ENCODE results near the gene PPFIBP1. TPM values are rescaled to one million over a fixed set of nuclear protein-coding genes. Genes with fewer than 3 reads are reported as not detected.

Gene PPFIBP1
- total and polyA plus RNA-seq, 9 donors: 61.3 to 216 (median 155) TPM

DNA sequence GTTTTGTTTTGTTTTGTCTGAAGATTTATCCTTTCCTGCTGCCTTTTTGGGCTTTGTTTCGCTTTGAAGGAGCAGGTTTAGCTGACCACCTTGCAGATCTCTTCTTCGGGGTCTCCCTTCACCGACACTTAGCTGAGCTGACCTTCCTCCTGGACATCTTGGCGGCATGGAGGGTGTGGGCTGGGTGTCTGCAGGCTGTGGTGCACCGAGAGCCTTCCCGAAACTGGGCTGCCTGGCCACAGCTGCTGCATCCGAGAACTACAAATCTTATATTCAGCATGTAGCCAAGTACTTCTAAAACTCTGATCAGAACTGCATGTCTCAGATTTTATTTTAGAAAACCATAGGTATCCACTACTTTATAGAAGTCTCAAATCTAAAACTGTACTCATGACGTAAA, 84.9 kb downstream of the PPFIBP1 start:
- H3K4me3 ChIP-seq: peak overlapping the region; percentile 19
- no peaks in the 10 kb centered on the region for H3K36me3 ChIP-seq
- 11 to 18% (median 12%) methylated on average over 8 of the region's 8 CpGs for WGBS, 3 donors
- intact Hi-C loops (cut with DNase I): no loop called here
- no peaks in the 10 kb centered on the region for H3K27me3 ChIP-seq
- TF ChIP-seq, protein P1, sequence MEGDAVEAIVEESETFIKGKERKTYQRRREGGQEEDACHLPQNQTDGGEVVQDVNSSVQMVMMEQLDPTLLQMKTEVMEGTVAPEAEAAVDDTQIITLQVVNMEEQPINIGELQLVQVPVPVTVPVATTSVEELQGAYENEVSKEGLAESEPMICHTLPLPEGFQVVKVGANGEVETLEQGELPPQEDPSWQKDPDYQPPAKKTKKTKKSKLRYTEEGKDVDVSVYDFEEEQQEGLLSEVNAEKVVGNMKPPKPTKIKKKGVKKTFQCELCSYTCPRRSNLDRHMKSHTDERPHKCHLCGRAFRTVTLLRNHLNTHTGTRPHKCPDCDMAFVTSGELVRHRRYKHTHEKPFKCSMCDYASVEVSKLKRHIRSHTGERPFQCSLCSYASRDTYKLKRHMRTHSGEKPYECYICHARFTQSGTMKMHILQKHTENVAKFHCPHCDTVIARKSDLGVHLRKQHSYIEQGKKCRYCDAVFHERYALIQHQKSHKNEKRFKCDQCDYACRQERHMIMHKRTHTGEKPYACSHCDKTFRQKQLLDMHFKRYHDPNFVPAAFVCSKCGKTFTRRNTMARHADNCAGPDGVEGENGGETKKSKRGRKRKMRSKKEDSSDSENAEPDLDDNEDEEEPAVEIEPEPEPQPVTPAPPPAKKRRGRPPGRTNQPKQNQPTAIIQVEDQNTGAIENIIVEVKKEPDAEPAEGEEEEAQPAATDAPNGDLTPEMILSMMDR (IDR thresholded peaks at IDR 0.05): no peak
- no peak for TF ChIP-seq EP300 (IDR thresholded peaks at IDR 0.05)
- no peak for TF ChIP-seq POLR2A (IDR thresholded peaks at IDR 0.05)
- H3K27ac ChIP-seq: peak overlapping the region in 1 of 2 donors; percentile 29
- DNase-seq: no peak
- H3K9me3 ChIP-seq: no peaks in the 10 kb centered on the region
- H3K4me1 ChIP-seq (ENCODE audit: insufficient read depth): peaks cover 13% of the 10 kb centered on the region

DNA sequence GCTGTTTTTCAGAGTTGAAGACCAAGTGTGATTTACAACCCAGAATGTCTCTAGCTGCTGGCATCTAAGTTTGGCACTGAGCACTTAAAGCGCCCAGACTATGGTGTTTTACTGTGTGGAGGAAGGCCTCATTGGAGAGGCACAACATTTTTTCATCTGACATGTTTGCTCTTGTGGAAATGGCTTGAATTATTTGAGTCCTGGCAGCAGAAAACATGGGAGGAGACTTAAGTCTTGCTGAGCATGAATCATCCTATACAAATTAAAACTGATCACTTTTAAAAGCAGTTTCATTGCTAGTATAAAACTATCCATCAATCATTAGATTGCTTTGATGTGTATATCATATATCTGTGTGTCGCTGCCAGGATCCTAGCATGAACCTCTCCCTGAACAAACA, 86.4 kb downstream of the PPFIBP1 start:
- no peak overlapping the region for H3K4me3 ChIP-seq
- H3K36me3 ChIP-seq: no peaks in the 10 kb centered on the region
- DNase-seq: no peak
- WGBS, 3 donors: 61 to 84% (median 80%) methylated on average over 2 of the region's 2 CpGs
- no peaks in the 10 kb centered on the region for H3K9me3 ChIP-seq
- TF ChIP-seq, protein P1 (IDR thresholded peaks at IDR 0.05): no peak
- TF ChIP-seq POLR2A (IDR thresholded peaks at IDR 0.05) (no peak), EP300 (IDR thresholded peaks at IDR 0.05) (no peak)
- intact Hi-C loops (cut with DNase I): no loop called here
- no peak overlapping the region for H3K27ac ChIP-seq
- peaks cover 16% of the 10 kb centered on the region for H3K4me1 ChIP-seq (ENCODE audit: insufficient read depth)
- no peaks in the 10 kb centered on the region for H3K27me3 ChIP-seq

DNA sequence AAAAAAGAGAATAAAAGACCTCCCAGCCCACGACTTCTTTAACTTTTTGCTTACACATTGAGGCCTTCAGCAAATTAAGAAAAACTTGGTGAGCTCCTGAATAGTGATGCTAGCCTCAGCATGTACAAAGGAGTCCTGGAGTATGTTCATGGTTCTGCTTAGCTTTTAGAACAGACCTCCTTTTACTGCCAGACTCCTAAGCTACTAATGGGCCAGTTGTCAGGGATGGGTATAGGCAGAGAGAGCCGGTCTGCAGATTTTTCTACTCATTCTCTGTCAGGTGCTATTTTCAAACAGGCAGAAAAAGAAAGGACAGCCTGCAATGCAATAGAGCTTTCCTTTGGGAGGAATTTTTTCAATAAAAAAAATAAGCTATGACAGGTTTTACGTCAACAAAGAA, 90.4 kb downstream of the PPFIBP1 start:
- DNase-seq: no peak
- Histone ChIP-seq H3K4me3 (no peak overlapping the region), H3K4me1 (ENCODE audit: insufficient read depth) (peaks cover 16% of the 10 kb centered on the region), H3K36me3 (no peaks in the 10 kb centered on the region), H3K9me3 (no peaks in the 10 kb centered on the region), H3K27me3 (no peaks in the 10 kb centered on the region), H3K27ac (no peak overlapping the region)
- intact Hi-C loops (cut with DNase I): no loop called here
- 83 to 91% (median 87%) methylated on average over 3 of the region's 3 CpGs for WGBS, 3 donors
- TF ChIP-seq, protein P1 (IDR thresholded peaks at IDR 0.05): no peak
- TF ChIP-seq POLR2A (IDR thresholded peaks at IDR 0.05) (no peak), EP300 (IDR thresholded peaks at IDR 0.05) (no peak)

DNA sequence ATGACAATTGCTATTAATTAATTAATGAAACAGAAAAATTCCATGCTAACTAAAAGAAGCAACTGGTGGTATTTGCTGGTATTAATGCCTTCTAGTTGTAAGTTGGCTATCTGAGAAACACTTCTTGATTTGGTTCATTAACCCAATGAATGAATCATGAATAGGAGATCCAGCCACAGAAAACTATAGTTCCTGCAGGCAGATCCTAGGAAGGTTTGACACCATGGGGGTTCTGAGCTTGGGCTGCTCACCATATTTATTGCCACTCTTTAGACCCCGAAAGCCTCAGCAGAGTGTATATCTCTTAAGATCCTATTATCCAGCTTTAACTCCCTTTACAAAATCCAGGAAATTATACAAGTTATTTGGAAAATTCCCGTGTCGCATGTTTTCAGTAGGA, 90.9 kb downstream of the PPFIBP1 start:
- no peak for DNase-seq
- H3K4me3 ChIP-seq: no peak overlapping the region
- intact Hi-C loops (cut with DNase I): no loop called here
- no peak overlapping the region for H3K27ac ChIP-seq
- no peaks in the 10 kb centered on the region for H3K36me3 ChIP-seq
- WGBS, 3 donors: 79 to 84% (median 84%) methylated on average over 3 of the region's 3 CpGs
- peaks cover 13% of the 10 kb centered on the region for H3K4me1 ChIP-seq (ENCODE audit: insufficient read depth)
- no peaks in the 10 kb centered on the region for H3K27me3 ChIP-seq
- H3K9me3 ChIP-seq: no peaks in the 10 kb centered on the region
- no peak for TF ChIP-seq POLR2A (IDR thresholded peaks at IDR 0.05)

DNA sequence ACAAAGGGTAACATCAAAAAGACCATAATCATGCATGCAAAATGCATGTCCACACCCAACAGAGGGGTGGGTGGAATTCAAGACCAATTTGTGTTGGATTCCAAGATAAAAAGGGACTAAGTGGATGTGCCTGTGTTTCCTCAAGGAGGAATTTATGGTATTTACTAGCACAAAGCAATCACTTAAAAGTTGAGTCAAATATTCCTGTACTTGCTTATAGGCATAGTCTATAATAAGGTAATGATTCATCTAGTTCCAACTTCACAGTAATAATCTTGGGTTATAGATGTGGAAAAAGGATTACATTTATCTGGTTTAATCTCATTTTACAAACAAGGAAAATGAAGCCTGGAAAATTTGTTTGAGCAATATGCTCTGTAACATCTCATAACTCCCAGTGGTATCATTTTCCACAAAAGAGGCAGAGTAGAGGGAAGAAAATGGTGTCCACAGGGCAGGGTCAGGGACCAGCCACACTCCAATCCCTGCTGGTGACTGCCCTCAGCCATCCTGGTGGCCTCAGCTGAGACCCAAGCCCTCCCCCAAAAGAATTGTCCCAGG, 91.4 kb downstream of the PPFIBP1 start:
- Histone ChIP-seq H3K4me3 (no peak overlapping the region), H3K27me3 (no peaks in the 10 kb centered on the region), H3K27ac (no peak overlapping the region), H3K36me3 (no peaks in the 10 kb centered on the region), H3K9me3 (no peaks in the 10 kb centered on the region), H3K4me1 (ENCODE audit: insufficient read depth) (peaks cover 12% of the 10 kb centered on the region)
- intact Hi-C loops (cut with DNase I): no loop called here
- TF ChIP-seq EP300 (IDR thresholded peaks at IDR 0.05) (no peak), POLR2A (IDR thresholded peaks at IDR 0.05) (no peak)
- TF ChIP-seq, protein P1 (IDR thresholded peaks at IDR 0.05): no peak
- no peak for DNase-seq
